HG02798 (cell line): ENCODE measurements around the gene ANTXR1.

Experiments
- ATAC-seq: cut with Tn5 transposase; IDR thresholded peaks from one replicate; pipeline ENCODE4 v1.9.1; 2021; ENCODE audit warnings: mild to moderate bottlenecking; ENCODE audit not compliant: unreplicated experiment, poor library complexity

ANTXR1 gene

DNA sequence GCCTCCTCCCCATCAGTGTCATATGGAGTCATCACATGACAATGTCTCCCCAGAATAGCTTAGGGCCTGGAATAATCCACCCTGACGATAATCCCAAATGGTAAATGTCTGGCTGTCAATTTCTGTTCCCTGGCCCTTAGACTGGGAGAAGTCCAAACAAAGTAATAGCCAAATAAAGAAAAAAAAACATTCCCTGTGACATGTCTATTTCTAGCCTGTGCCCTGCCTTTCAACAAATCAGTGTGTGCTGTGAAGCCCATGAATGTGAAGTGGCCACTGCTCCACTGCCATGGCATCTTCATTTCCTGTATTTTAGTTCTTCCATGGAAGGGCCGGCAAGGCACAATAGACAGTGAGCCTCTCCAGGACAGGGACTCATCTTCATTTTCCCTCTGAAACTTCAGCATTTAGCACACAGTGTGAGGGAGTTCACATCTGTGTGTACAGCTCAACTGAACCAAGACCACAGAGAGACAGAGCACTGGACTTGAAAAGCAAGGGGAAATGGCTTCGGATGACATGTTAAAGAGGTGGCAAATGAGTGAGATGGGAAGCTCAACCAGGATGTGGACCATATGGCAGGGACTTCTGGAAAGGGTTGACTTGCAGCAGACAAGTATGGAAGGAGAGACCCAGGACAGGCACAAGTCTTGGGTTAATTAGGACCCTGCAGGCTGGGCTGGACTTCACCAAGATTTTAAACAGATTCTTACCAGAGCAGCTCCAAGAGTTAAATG, 140.0 kb downstream of the ANTXR1 start:
- ATAC-seq, result no peak

- no peak for ATAC-seq
Observed at GRCh38 chr2:69154106-69154505, 141.1 kb downstream of the ANTXR1 start.

- no peak for ATAC-seq
Observed at GRCh38 chr2:69156624-69157023, 143.6 kb downstream of the ANTXR1 start.

- no peak for ATAC-seq
Observed at GRCh38 chr2:69157441-69157840, 144.5 kb downstream of the ANTXR1 start.

- ATAC-seq, result no peak
Observed at GRCh38 chr2:69159986-69160385, 147.0 kb downstream of the ANTXR1 start.

- ATAC-seq, result no peak
Observed at GRCh38 chr2:69162057-69162456, 149.1 kb downstream of the ANTXR1 start.

GRCh38 chr2:69163109-69163508, 150.1 kb downstream of the ANTXR1 start:
- no peak for ATAC-seq

- no peak for ATAC-seq
Observed at GRCh38 chr2:69163556-69163955, 150.6 kb downstream of the ANTXR1 start.

DNA sequence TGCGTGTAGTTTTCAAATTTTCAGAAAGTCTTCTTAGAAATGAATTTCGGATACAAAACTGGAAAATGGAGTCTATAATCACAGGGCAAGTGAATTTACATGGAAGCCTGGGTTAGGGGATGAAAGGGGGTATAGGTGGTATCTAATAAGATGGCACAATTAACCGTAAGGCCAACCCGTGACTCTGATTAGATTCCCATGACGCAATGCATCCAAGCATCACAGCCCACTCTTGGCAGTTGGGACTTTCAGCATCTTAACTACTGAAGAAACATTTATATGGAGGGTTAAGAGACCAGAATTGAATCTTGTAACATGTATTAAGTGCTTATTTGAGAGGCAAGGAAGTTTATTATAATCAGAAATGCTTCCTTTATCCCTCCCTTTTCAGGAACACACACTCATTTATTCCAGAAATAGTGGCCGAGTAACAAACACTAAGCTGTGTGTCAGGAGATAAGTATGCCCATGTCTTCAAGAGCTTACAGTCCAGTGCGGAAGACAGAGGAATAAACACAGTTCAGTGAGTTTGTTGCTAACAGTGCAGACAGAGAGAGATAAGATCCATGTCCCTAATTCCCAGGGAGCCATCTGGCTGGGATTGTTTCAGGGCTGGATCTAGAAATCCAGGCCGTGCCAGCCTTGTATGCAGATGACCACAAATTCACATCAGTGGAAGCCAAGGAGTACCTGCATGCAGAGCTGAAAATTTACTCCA, 151.2 kb downstream of the ANTXR1 start:
- no peak for ATAC-seq

DNA sequence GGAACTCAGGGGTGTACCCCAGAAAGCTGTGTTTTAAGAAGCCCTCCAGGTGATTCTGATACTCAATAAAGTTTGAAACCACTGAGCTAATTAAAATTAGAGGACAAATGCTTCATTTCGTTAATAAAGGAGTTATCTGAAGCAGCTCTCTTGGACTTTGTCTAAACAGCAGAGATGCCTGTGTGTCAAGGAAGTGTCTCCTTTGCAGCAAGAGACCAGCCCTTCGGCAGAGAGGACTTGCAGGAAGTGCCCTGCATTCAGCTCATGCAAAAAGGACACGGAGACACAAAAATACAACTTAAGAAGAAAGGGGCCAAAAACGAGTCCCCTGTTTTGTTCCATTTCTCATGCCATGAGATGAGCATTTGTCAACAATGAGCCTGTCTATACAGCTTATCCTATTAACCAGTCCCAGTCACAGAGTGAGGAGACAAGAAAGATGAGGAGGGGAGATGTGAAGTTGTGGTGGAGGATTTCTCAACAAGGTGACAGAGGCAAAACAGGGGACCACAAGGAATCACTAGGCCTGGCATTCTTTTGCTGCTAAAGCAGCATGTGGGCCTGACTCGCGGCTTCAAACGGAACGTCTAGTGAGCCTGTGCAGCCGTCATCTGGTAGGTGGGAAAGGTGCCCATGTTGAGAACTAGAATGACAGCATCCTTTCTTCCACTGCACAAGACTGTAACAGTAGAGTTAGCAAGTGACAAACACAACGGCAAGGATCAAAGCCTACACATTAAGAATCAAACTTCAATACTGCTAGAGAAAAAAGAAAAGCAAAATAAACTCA, 152.3 kb downstream of the ANTXR1 start:
- no peak for ATAC-seq

DNA sequence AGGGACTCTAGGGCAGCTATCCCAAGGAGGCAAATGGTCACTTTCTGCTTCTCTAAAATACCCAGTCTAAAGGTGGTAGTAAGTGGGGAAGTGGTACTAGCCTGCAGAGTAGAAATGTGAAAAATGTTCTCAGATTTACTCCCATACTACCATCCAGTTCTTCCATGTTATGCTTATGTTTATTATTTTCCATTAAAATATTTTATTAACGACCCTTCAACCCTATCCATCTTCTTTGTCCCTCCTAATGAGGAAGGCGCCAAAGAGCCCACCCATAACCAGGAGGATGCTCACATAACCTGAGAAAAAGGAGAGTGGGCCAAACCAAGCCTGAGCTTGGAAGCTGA, 153.5 kb downstream of the ANTXR1 start:
- ATAC-seq, result no peak

GRCh38 chr2:69166812-69167468, 154.0 kb downstream of the ANTXR1 start:
- no peak for ATAC-seq

DNA sequence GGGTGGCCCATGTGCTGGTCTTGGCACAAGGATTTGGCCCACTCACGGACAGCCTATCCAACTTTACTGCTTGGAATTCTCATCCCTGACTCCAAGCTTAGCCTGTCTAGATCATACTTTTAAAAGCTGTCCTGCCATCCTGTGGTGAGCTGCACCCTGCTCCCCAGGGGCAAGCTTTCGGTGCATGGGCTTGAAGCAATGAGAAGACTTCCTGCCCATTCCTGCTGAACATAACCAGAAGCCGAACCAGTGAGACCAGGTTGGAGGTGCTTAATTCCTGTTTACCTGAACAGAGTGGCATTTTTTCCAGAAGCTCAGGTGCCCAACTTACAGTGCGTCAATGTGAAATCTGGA, 154.5 kb downstream of the ANTXR1 start:
- ATAC-seq, result no peak

DNA sequence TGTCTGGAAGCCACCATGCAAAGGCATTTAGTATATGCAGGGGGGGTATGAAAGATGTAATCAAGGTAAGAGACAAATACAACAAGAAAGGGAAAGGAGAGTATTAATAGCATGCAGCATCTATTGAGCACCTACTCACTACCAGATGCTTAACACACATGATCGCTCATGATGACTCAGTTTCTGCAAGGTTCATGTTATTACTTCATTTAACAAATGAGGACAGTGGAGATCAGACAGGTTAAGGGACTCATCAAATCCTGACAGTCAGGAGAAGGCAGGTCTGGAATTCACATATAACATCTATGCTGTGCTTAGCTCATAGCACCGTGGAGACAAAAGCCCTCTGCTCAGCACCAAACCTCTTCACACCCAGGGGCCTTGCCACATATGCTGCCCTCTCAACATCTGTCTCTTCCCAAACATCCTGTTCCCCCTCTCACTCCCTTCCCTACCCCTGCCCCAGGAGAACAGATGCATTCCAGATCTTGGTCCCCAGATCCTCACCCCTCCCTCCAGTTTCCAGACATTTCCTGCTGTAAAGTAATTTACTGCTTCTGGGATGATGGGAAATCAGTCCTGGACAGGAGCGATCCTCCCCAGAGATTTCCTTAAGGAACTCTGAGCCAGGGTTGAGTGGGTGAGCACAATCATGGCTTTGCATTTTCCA, 155.3 kb downstream of the ANTXR1 start:
- ATAC-seq, result no peak

GRCh38 chr2:69168950-69169654, 156.1 kb downstream of the ANTXR1 start:
- no peak for ATAC-seq

DNA sequence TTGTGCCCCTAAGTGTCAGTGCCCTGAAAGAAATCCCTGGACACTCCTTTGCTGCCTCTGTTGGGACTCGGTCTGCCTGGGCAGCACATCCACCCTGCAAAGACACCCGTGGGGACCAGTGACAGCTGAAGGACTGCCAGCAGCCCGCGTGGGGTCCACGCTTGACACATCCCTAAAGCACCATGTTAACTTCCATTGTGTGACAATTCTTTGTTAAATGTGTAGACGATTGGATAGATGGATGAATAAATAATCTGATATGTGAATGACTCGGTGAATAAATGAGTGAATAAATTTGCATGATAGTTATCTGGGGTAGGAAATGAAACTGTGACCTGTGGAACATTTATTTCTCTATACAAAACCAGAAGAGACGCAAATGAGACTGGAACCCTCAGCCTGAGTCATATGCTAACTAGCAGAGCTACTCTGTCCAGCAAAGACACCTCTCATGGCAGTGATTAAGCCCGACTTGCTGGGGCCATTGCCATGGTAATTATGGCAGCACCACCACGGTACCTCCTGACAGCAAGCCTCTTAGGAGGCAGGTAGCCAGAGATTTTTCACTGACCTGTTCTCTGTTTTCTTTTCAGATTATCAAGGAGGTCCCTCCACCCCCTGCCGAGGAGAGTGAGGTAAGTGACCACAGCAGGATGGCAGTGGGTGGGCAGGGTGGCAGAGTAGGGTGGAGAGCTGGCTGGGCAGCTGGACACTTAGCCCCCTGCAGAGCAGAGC, 156.8 kb downstream of the ANTXR1 start:
- ATAC-seq, result no peak

GRCh38 chr2:69170661-69171060, 157.7 kb downstream of the ANTXR1 start:
- ATAC-seq, result no peak

GRCh38 chr2:69171116-69171896, 158.3 kb downstream of the ANTXR1 start:
- no peak for ATAC-seq
